K562 (cell line): ENCODE data around the gene MED16. TPM values are rescaled to one million over a fixed set of nuclear protein-coding genes. Genes with fewer than 3 reads are reported as not detected.

ENCODE experiments used
- CBX1 ChIP-seq: sonication (generic); IDR thresholded peaks from 2 replicates; pipeline ENCODE4 v1.6.1; 2016; ENCODE audit warnings: antibody characterized with exemption, low read depth, mild to moderate bottlenecking
- L3MBTL2 ChIP-seq: fragments of 450-650 bp; IDR thresholded peaks from 2 replicates; pipeline ENCODE4 v1.6.1; 2016; ENCODE audit warnings: mild to moderate bottlenecking, moderate library complexity
- NRF1 ChIP-seq, 2 experiments: fragments of 450-650 bp; IDR thresholded peaks in 1 of 2; conservative IDR thresholded peaks in 1 of 2; 2 replicates each; pipeline ENCODE4 v1.6.1; 2014; ENCODE audit warnings: mild to moderate bottlenecking in 2 of 2
- POLR2AphosphoS5 ChIP-seq: IDR thresholded peaks from 2 replicates; pipeline ENCODE4 v1.6.1; 2011; ENCODE audit warnings: mild to moderate bottlenecking, low read depth, low read length, moderate library complexity; ENCODE audit not compliant: control insufficient read depth, insufficient read depth
- RAD21 ChIP-seq, 2 experiments: fragments of 250-450 bp in 1 of 2; fragments of 450-650 bp in 1 of 2; sonication (Bioruptor Pico) in 1 of 2; formaldehyde crosslinking in 1 of 2; IDR thresholded peaks in 1 of 2; conservative IDR thresholded peaks in 1 of 2; 2 replicates each; pipeline versions ENCODE4 v1.4.0 to v1.8.0; 2020 to 2022; ENCODE audit warnings: mild to moderate bottlenecking in 2 of 2, moderate library complexity in 1 of 2
- SNRNP70 ChIP-seq: fragments of 200-400 bp; formaldehyde crosslinking; optimal IDR thresholded peaks from 2 replicates; pipeline ENCODE3; 2017; ENCODE audit warnings: low read depth, low read length
- ZBTB40 ChIP-seq, 2 experiments: fragments of 450-650 bp in 1 of 2; sonication (generic) in 1 of 2; formaldehyde crosslinking in 1 of 2; IDR thresholded peaks; 2 replicates each; pipeline versions ENCODE4 v1.7.1 to v1.9.0; 2016 to 2022; ENCODE audit warnings: inconsistent platforms in 1 of 2, mild to moderate bottlenecking in 1 of 2, missing genetic modification reagents in 1 of 2
- ZNF124 ChIP-seq: sonication (generic); formaldehyde crosslinking; IDR thresholded peaks from 2 replicates; pipeline ENCODE4 v1.8.1; 2022; ENCODE audit warnings: missing genetic modification reagents
- ZNF140 ChIP-seq: fragments of 250-450 bp; sonication (Bioruptor Pico); IDR thresholded peaks from 2 replicates; pipeline ENCODE4 v1.8.0; 2021; ENCODE audit warnings: moderate library complexity, mild to moderate bottlenecking, inconsistent platforms
- ZNF24 ChIP-seq: fragments of 450-650 bp; IDR thresholded peaks from 2 replicates; pipeline ENCODE4 v1.6.1; 2016
- ZNF76 ChIP-seq: fragments of 250-450 bp; sonication (Bioruptor Pico); IDR thresholded peaks from 2 replicates; pipeline ENCODE4 v1.4.0; 2020; ENCODE audit warnings: mild to moderate bottlenecking, moderate library complexity, borderline replicate concordance
- polyA plus RNA-seq, 8 experiments: library from polyadenylated mRNA; depleted of rRNA in 4 of 8; stranded (reverse) in 5 of 8; unstranded in 3 of 8; fragments of >200 nt; fragmentation: Nextera tagmentation in 2 of 8; fragmentation: Illumina TruSeq in 1 of 8; extraction: Ambion mirVana in 2 of 8; extraction: Trizol in 1 of 8; gene quantifications; 2 replicates each; pipeline versions ENCODE4 v1.2.1 to v1.2.3, GENCODE V29; 2011 to 2014; ENCODE audit warnings: inconsistent platforms in 1 of 8, missing spikeins in 1 of 8
- total RNA-seq, 7 experiments: library from RNA; depleted of rRNA in 6 of 7; stranded (reverse); fragments of >200 nt in 6 of 7; fragmentation: Illumina TruSeq in 2 of 7; extraction: Trizol in 2 of 7; gene quantifications; 2 replicates each; pipeline versions ENCODE4 v1.2.1 to v1.2.3, GENCODE V29; 2011 to 2021; ENCODE audit warnings: low replicate concordance in 1 of 7
- TF ChIP-seq, protein P1 (sequence below): sonication (generic); formaldehyde crosslinking; IDR thresholded peaks from 2 replicates; pipeline ENCODE4 v1.8.0; 2022; ENCODE audit warnings: mild to moderate bottlenecking, missing genetic modification reagents
- TF ChIP-seq, protein P2 (sequence below), 3 experiments: IDR thresholded peaks in 2 of 3; conservative IDR thresholded peaks in 1 of 3; 2 replicates each; pipeline ENCODE4 v1.5.1; 2011 to 2012; ENCODE audit warnings: low read length in 3 of 3, mild to moderate bottlenecking in 3 of 3, control low read depth in 2 of 3, improper control_type of control experiment in 1 of 3, inconsistent platforms in 1 of 3, low read depth in 1 of 3, mixed read lengths in 1 of 3, moderate library complexity in 1 of 3; ENCODE audit not compliant: insufficient read depth in 2 of 3

The MED16 gene
- total and polyA plus RNA-seq, 9 of the 15 experiments (the other 6 are each of a cell fraction or from before 2014, with no cell fraction given): 0.89 to 59.9 (median 8.6) TPM

GRCh38 chr19:861756-862580, 31.0 kb downstream of the MED16 start (continued):
- TF ChIP-seq ZBTB40 (IDR thresholded peaks at IDR 0.05) (no peak), ZBTB40 (CRISPR knock-in tag; IDR thresholded peaks at IDR 0.05) (no peak), ZNF140 (CRISPR knock-in tag) (no peak), RAD21 (CRISPR knock-in tag; conservative IDR thresholded peaks at IDR 0.05 in 1 of 2, IDR thresholded peaks at IDR 0.05 in 1 of 2) (peak; percentile 29 to 62; a peak in 3 of 4 replicates), POLR2AphosphoS5 (peak; percentile 34; the same call in 1 of the 2 replicates), ZNF76 (CRISPR knock-in tag) (no peak), CBX1 (peak; percentile 66; the same call in 1 of the 2 replicates), L3MBTL2 (peak; percentile 97), ZNF24 (0 out of 2 replicates have a peak, but pooled peaks have one; percentile 36), ZNF124 (CRISPR knock-in tag) (peak; percentile 55; the same call in 1 of the 2 replicates), NRF1 (conservative IDR thresholded peaks at IDR 0.05 in 1 of 2, IDR thresholded peaks at IDR 0.05 in 1 of 2) (peak; percentile 82 to 86), SNRNP70 (no peak)
- TF ChIP-seq, protein P1, sequence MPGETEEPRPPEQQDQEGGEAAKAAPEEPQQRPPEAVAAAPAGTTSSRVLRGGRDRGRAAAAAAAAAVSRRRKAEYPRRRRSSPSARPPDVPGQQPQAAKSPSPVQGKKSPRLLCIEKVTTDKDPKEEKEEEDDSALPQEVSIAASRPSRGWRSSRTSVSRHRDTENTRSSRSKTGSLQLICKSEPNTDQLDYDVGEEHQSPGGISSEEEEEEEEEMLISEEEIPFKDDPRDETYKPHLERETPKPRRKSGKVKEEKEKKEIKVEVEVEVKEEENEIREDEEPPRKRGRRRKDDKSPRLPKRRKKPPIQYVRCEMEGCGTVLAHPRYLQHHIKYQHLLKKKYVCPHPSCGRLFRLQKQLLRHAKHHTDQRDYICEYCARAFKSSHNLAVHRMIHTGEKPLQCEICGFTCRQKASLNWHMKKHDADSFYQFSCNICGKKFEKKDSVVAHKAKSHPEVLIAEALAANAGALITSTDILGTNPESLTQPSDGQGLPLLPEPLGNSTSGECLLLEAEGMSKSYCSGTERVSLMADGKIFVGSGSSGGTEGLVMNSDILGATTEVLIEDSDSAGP: no peak
- TF ChIP-seq, protein P2, sequence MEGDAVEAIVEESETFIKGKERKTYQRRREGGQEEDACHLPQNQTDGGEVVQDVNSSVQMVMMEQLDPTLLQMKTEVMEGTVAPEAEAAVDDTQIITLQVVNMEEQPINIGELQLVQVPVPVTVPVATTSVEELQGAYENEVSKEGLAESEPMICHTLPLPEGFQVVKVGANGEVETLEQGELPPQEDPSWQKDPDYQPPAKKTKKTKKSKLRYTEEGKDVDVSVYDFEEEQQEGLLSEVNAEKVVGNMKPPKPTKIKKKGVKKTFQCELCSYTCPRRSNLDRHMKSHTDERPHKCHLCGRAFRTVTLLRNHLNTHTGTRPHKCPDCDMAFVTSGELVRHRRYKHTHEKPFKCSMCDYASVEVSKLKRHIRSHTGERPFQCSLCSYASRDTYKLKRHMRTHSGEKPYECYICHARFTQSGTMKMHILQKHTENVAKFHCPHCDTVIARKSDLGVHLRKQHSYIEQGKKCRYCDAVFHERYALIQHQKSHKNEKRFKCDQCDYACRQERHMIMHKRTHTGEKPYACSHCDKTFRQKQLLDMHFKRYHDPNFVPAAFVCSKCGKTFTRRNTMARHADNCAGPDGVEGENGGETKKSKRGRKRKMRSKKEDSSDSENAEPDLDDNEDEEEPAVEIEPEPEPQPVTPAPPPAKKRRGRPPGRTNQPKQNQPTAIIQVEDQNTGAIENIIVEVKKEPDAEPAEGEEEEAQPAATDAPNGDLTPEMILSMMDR (IDR thresholded peaks at IDR 0.05 in 2 of 3, conservative IDR thresholded peaks at IDR 0.05 in 1 of 3; ENCODE audit: insufficient read depth in 2 of 3, low read depth in 1 of 3, low read length in 3 of 3): peak; percentile 59 to 93 (median 87)
